NCI-H524 treated with DMSO at 0.1 percent for 48 hours (cell line): Measurements from ENCODE around the gene TNRC18.
"Not testable (repeated sequence)": the region's sequence is repeated elsewhere in the genome, so short reads cannot be mapped to it uniquely, and the experiment has no call there.

Experiments
- DNase-seq: peaks from one replicate; lab custom pipeline; 2025; lab: John Stamatoyannopoulos, UW

Gene TNRC18

DNA sequence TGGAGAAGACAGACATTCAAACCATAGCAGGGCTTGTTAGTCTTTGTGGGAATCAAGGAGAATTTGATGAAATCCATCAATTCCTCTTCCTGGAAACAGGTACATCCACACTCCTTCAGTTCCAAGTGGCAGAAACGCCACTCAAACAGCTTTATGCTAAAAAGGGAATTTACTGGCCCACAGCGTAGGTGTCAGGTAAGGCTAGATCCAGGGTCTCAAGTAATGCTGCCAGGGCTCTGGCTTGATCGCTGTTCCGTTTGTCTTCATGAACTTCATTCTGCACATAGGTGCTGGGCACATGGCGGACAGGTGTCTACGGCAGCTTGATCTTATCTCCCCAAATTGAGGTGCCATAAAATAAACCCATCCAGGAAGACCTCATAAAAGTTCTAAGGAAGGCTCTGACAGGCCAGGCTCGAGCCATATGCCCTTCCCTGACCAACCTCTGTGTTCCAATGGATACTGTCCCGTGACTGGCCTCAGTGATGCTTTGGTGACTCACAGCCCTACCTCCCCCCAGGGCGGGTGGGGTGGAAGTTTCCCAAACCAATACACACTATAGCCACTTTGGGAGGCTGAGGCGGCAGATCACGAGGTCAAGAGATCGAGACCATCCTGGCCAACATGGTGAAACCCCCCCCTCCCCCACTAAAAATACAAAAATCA is 153.5 kb downstream of the TNRC18 start:
- DNase-seq, result not testable (repeated sequence)

DNA sequence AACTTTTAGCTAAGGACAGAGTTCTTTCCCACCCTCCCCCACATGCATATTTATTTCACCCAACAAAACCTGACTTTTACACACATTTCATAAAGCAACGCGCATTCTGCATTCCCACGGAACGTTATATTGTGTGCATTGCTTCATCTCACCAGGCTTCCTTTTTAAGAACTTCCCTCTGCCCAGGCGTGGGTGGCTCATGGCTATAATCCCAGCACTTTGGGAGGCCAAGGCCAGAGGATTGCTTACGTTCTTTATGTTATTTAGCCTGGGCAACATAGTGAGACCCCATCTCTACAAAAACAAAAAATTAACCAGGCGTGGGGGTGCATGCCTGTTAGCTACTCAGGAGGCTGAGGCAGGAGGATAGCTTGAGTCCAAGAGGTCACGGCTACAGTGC is 155.8 kb downstream of the TNRC18 start:
- not testable (repeated sequence) for DNase-seq

GRCh38 chr7:5266191-5267028 is 157.2 kb downstream of the TNRC18 start:
- no peak for DNase-seq

GRCh38 chr7:5265320-5266190 is 158.1 kb downstream of the TNRC18 start:
- no peak for DNase-seq

DNA sequence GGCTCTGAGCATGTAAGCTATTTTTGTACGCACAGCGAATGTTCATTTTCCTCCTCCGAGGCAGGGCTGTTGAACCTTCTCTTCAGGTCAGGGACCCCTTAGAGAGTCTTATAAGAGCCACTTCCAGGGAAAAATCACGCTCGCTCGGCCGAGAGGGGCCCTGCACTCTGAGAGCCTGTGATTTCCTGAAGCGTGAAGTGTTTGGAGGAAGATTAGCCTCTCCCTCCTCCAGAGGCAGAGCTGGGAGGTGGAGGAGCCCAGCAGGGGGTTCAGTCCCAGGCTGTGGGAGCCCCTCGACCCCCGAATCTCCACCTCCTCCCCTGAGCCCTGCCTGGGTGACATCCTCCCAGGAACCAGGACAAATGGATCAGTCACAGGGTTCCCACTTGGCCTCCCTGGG is 160.6 kb downstream of the TNRC18 start:
- not testable (repeated sequence) for DNase-seq

- not testable (repeated sequence) for DNase-seq
Measured at GRCh38 chr7:5260530-5261068, 163.0 kb downstream of the TNRC18 start.
